GM23338 (cell line): ENCODE data around the gene IGSF6. TPM values are rescaled to one million over a fixed set of nuclear protein-coding genes. Genes with fewer than 3 reads are reported as not detected.

Experiments
- ATAC-seq: fragments of 200-7000 bp; cut with Tn5 transposase; 3 replicates; pipeline ENCODE4 v1.9.1; 2020
- DNase-seq: peaks from one replicate; pipeline ENCODE4 v3.0.0-alpha.2; 2015; ENCODE audit warnings: low spot score
- H2AFZ ChIP-seq: fragments of 200-600 bp; sonication (generic); 2 replicates; pipeline ENCODE4 v1.8.0; 2016; ENCODE audit warnings: antibody characterized with exemption, mild to moderate bottlenecking, moderate library complexity
- H3F3A ChIP-seq: fragments of 200-600 bp; sonication (generic); replicated peaks from 2 replicates; pipeline ENCODE4 v1.8.0; 2017; ENCODE audit warnings: antibody characterized with exemption, mixed run types, low read depth
- H3K27ac ChIP-seq: fragments of 200-600 bp; sonication (generic); 2 replicates; pipeline ENCODE4 v1.6.1; 2016; ENCODE audit warnings: low read depth
- H3K27me3 ChIP-seq: fragments of 200-600 bp; sonication (generic); 2 replicates; pipeline ENCODE4 v1.8.0; 2016; ENCODE audit warnings: mild to moderate bottlenecking, mixed run types, moderate library complexity; ENCODE audit not compliant: insufficient read depth
- H3K36me3 ChIP-seq: fragments of 200-600 bp; sonication (generic); 2 replicates; pipeline ENCODE4 v1.8.0; 2016; ENCODE audit warnings: mild to moderate bottlenecking; ENCODE audit not compliant: insufficient read depth
- H3K4me1 ChIP-seq: fragments of 200-600 bp; sonication (generic); 2 replicates; pipeline ENCODE4 v1.8.0; 2016; ENCODE audit warnings: mild to moderate bottlenecking, moderate library complexity; ENCODE audit not compliant: insufficient read depth
- H3K4me2 ChIP-seq: fragments of 200-600 bp; sonication (generic); 2 replicates; pipeline ENCODE4 v1.7.1; 2017; ENCODE audit warnings: mixed run types
- H3K4me3 ChIP-seq: fragments of 200-600 bp; sonication (generic); 2 replicates; pipeline ENCODE4 v1.6.1; 2016; ENCODE audit warnings: mixed run types
- H3K79me2 ChIP-seq: fragments of 200-600 bp; sonication (generic); replicated peaks from 2 replicates; pipeline ENCODE4 v1.8.0; 2017; ENCODE audit warnings: mild to moderate bottlenecking; ENCODE audit not compliant: insufficient read depth
- H3K9me2 ChIP-seq: fragments of 200-600 bp; sonication (generic); 2 replicates; pipeline ENCODE4 v1.8.0; 2017; ENCODE audit not compliant: insufficient read depth
- H4K20me1 ChIP-seq: fragments of 200-600 bp; sonication (generic); replicated peaks from 2 replicates; pipeline ENCODE4 v1.8.0; 2017; ENCODE audit warnings: mild to moderate bottlenecking; ENCODE audit not compliant: insufficient read depth
- H3K27ac Mint-ChIP-seq: 2 replicates; pipeline ENCODE4 v1.8.0; 2020; ENCODE audit warnings: inconsistent platforms, mild to moderate bottlenecking, moderate library complexity, mixed read lengths
- H3K27me3 Mint-ChIP-seq: 3 replicates; pipeline ENCODE4 v1.8.0; 2022; ENCODE audit warnings: low read depth, mild to moderate bottlenecking, moderate library complexity, mixed read lengths, inconsistent platforms; ENCODE audit not compliant: insufficient read depth, poor library complexity
- H3K36me3 Mint-ChIP-seq: 3 replicates; pipeline ENCODE4 v1.8.0; 2021; ENCODE audit warnings: low read depth, mild to moderate bottlenecking, inconsistent platforms, moderate library complexity, mixed read lengths
- H3K4me1 Mint-ChIP-seq: 3 replicates; pipeline ENCODE4 v1.8.0; 2020; ENCODE audit warnings: mild to moderate bottlenecking, inconsistent platforms, mixed read lengths
- H3K4me3 Mint-ChIP-seq: 3 replicates; pipeline ENCODE4 v1.8.0; 2021; ENCODE audit warnings: moderate library complexity, mild to moderate bottlenecking, inconsistent platforms, mixed read lengths
- H3K9me3 Mint-ChIP-seq: 3 replicates; pipeline ENCODE4 v1.8.0; 2020; ENCODE audit warnings: moderate library complexity, mild to moderate bottlenecking, inconsistent platforms, mixed read lengths
- CREB1 ChIP-seq: fragments of 250-450 bp; sonication (Bioruptor Pico); IDR thresholded peaks from 2 replicates; pipeline ENCODE4 v1.5.0; 2020; ENCODE audit warnings: low read depth, mild to moderate bottlenecking, moderate library complexity
- CTCF ChIP-seq, 2 experiments: fragments of 200-600 bp in 1 of 2; sonication (generic) in 1 of 2; conservative IDR thresholded peaks; 2 replicates each; pipeline versions ENCODE4 v1.5.1 to v1.6.1; 2016 to 2017; ENCODE audit warnings: antibody characterized with exemption in 2 of 2, low read depth in 2 of 2, mild to moderate bottlenecking in 2 of 2, moderate library complexity in 1 of 2
- ETS1 ChIP-seq: IDR thresholded peaks from 2 replicates; pipeline ENCODE4 v1.6.1; 2016; ENCODE audit warnings: antibody characterized with exemption
- EZH2 ChIP-seq: fragments of 200-600 bp; sonication (generic); IDR thresholded peaks from one replicate; pipeline ENCODE4 v1.8.0; 2017; ENCODE audit warnings: antibody characterized with exemption, mild to moderate bottlenecking, low read depth; ENCODE audit not compliant: unreplicated experiment
- EZH2phosphoT487 ChIP-seq: fragments of 200-600 bp; sonication (generic); IDR thresholded peaks from one replicate; pipeline ENCODE4 v1.8.1; 2018; ENCODE audit warnings: antibody characterized with exemption; ENCODE audit not compliant: unreplicated experiment
- NANOG ChIP-seq: IDR thresholded peaks from 2 replicates; pipeline ENCODE4 v1.6.1; 2016; ENCODE audit warnings: antibody characterized with exemption, borderline replicate concordance
- POLR2AphosphoS5 ChIP-seq: IDR thresholded peaks from 2 replicates; pipeline ENCODE4 v1.6.1; 2016; ENCODE audit warnings: antibody characterized with exemption, low read depth
- REST ChIP-seq: IDR thresholded peaks from one replicate; pipeline ENCODE4 v1.6.1; 2018; ENCODE audit warnings: antibody characterized with exemption; ENCODE audit not compliant: unreplicated experiment
- STAT1 ChIP-seq: IDR thresholded peaks from one replicate; pipeline ENCODE4 v1.6.1; 2016; ENCODE audit warnings: antibody characterized with exemption; ENCODE audit not compliant: unreplicated experiment
- polyA plus RNA-seq: library from polyadenylated mRNA; unstranded; fragments of >200 nt; fragmentation: Nextera tagmentation; extraction: Ambion mirVana; gene quantifications from 2 replicates; pipeline ENCODE4 v1.2.1, GENCODE V29; 2016
- total RNA-seq: library from RNA; depleted of rRNA; stranded (reverse); fragments of >200 nt; shearing (Covaris generic); gene quantifications from 2 replicates; pipeline ENCODE4 v1.2.3, GENCODE V29; 2014

The IGSF6 gene
- total and polyA plus RNA-seq, 2 experiments from 2014 or later: 0.19 TPM; not detected in 1

- DNase-seq (peak; percentile 81), ATAC-seq (peak; percentile 32; the same call in 2 of the 3 replicates)
Observed at GRCh38 chr16:21656795-21657768, 4.7 kb upstream of the IGSF6 start.

GRCh38 chr16:21654881-21655280 is 2.5 kb upstream of the IGSF6 start:
- Histone ChIP-seq H3K4me3 (no peak overlapping the region), H4K20me1 (no peaks in the 10 kb centered on the region), H3K27me3 (no peaks in the 10 kb centered on the region), H3K9me2 (no peaks in the 10 kb centered on the region), H3K79me2 (peaks cover 11% of the 10 kb centered on the region), H3K36me3 (no peaks in the 10 kb centered on the region), H3K27ac (peak overlapping the region; percentile 26; the same call in 1 of the 2 replicates), H2AFZ (no peak overlapping the region), H3K4me2 (no peak overlapping the region), H3F3A (no peaks in the 10 kb centered on the region), H3K4me1 (no peaks in the 10 kb centered on the region)
- DNase-seq: no peak
- Mint-ChIP-seq H3K4me1 (no peaks in the 10 kb centered on the region; the same call in 1 of the 3 replicates), H3K9me3 (no peaks in the 10 kb centered on the region), H3K36me3 (0 out of 3 replicates have a peak, but pooled peaks cover 10% of the 10 kb centered on the region), H3K27me3 (peaks cover 4% of the 10 kb centered on the region), H3K4me3 (no peak overlapping the region), H3K27ac (no peak overlapping the region)
- ATAC-seq: no peak
- no peak for TF ChIP-seq CREB1 (CRISPR knock-in tag)
- TF ChIP-seq ETS1: no peak
- TF ChIP-seq POLR2AphosphoS5: no peak
- TF ChIP-seq NANOG: no peak
- no peak for TF ChIP-seq CTCF (conservative IDR thresholded peaks at IDR 0.05; ENCODE audit: low read depth in 2 of 2)
- no peak for TF ChIP-seq EZH2
- TF ChIP-seq REST: no peak
- TF ChIP-seq EZH2phosphoT487: no peak

More at GRCh38 chr16:21656795-21657768, 4.7 kb upstream of the IGSF6 start:
- no peak overlapping the region for H3K4me3 Mint-ChIP-seq
- Histone ChIP-seq H3K36me3 (no peaks in the 10 kb centered on the region), H3K4me1 (no peaks in the 10 kb centered on the region), H3K9me2 (no peaks in the 10 kb centered on the region), H2AFZ (no peak overlapping the region), H3K27me3 (no peaks in the 10 kb centered on the region), H3K4me3 (no peak overlapping the region), H4K20me1 (no peaks in the 10 kb centered on the region), H3K4me2 (no peak overlapping the region), H3F3A (no peaks in the 10 kb centered on the region), H3K27ac (no peak overlapping the region), H3K79me2 (no peaks in the 10 kb centered on the region)
- H3K27ac Mint-ChIP-seq: no peak overlapping the region
- no peaks in the 10 kb centered on the region for H3K9me3 Mint-ChIP-seq
- 0 out of 3 replicates have a peak, but pooled peaks cover 10% of the 10 kb centered on the region for H3K36me3 Mint-ChIP-seq
- H3K27me3 Mint-ChIP-seq: peaks cover 6% of the 10 kb centered on the region
- TF ChIP-seq STAT1: no peak
- peak; percentile 87 to 92 for TF ChIP-seq CTCF (conservative IDR thresholded peaks at IDR 0.05; ENCODE audit: low read depth in 2 of 2)
- H3K4me1 Mint-ChIP-seq: no peaks in the 10 kb centered on the region; the same call in 1 of the 3 replicates
